H1 (cell line): ENCODE data around the gene COX17. TPM values are rescaled to one million over a fixed set of nuclear protein-coding genes. Genes with fewer than 3 reads are reported as not detected.

Experiments
- CTCF ChIA-PET: fragments of 300-600 bp; sonication (Branson Sonifier 250); formaldehyde crosslinking; loops from one replicate; lab custom pipeline; 2021; ENCODE audit not compliant: partially characterized antibody; lab: Charles Lee
- POLR2A ChIA-PET: fragments of 300-600 bp; sonication (Branson Sonifier 250); formaldehyde crosslinking; loops from one replicate; lab custom pipeline; 2021; ENCODE audit warnings: inconsistent platforms; ENCODE audit not compliant: partially characterized antibody; lab: Charles Lee
- DNase-seq, 2 experiments: peaks; one replicate each; pipeline versions ENCODE4 v3.0.0 to v3.0.0-alpha.2; 2010 to 2022; ENCODE audit warnings: low spot score in 2 of 2, low read depth in 1 of 2, mixed read lengths in 1 of 2
- FAIRE-seq: peaks from 2 replicates; lab custom pipeline; 2011; peaks lifted over from hg19 to GRCh38; lab: Jason Lieb, UNC
- H2AFZ ChIP-seq: 2 replicates; pipeline ENCODE4 v1.8.1; 2012; ENCODE audit warnings: low read length, inconsistent platforms
- H2AK5ac ChIP-seq: 2 replicates; pipeline ENCODE4 v1.6.1; 2013; ENCODE audit warnings: low read depth, low read length
- H2BK120ac ChIP-seq: replicated peaks from 2 replicates; pipeline ENCODE3; 2013; ENCODE audit warnings: low read depth, low read length, inconsistent platforms
- H2BK12ac ChIP-seq: 2 replicates; pipeline ENCODE4 v1.6.1; 2013; ENCODE audit warnings: low read depth, low read length
- H2BK15ac ChIP-seq: 2 replicates; pipeline ENCODE4 v1.6.1; 2013; ENCODE audit warnings: low read length
- H2BK20ac ChIP-seq: 2 replicates; pipeline ENCODE4 v1.6.1; 2013; ENCODE audit warnings: low read length
- H2BK5ac ChIP-seq: 2 replicates; pipeline ENCODE4 v1.6.1; 2013; ENCODE audit warnings: low read depth, low read length
- H3K14ac ChIP-seq: 2 replicates; pipeline ENCODE4 v1.6.1; 2013; ENCODE audit warnings: inconsistent platforms; ENCODE audit not compliant: insufficient read length
- H3K18ac ChIP-seq: 2 replicates; pipeline ENCODE4 v1.6.1; 2013; ENCODE audit warnings: low read length; ENCODE audit errors: extremely low read depth
- H3K23ac ChIP-seq: 2 replicates; pipeline ENCODE4 v1.6.1; 2013; ENCODE audit warnings: inconsistent platforms; ENCODE audit not compliant: insufficient read length
- H3K23me2 ChIP-seq: 2 replicates; pipeline ENCODE4 v1.6.1; 2013; ENCODE audit warnings: low read depth, low read length
- H3K27ac ChIP-seq: 2 replicates; pipeline ENCODE4 v1.6.1; 2011; ENCODE audit warnings: low read depth, low read length, inconsistent platforms
- H3K27me3 ChIP-seq, 4 experiments: replicated peaks in 1 of 4; 1 replicate in 1 of 4; 2 replicates in 3 of 4; pipeline versions ENCODE4 v1.6.1 to v1.8.1; 2011 to 2013; ENCODE audit warnings: low read length in 3 of 4, mild to moderate bottlenecking in 3 of 4, inconsistent platforms in 2 of 4, mixed read lengths in 2 of 4, moderate library complexity in 1 of 4; ENCODE audit not compliant: control insufficient read depth in 3 of 4, insufficient read depth in 3 of 4; ENCODE audit errors: extremely low read depth in 1 of 4
- H3K36me3 ChIP-seq, 4 experiments: 2 replicates each; pipeline versions ENCODE4 v1.6.1 to v1.8.1; 2011 to 2013; ENCODE audit warnings: mild to moderate bottlenecking in 4 of 4, low read length in 3 of 4, moderate library complexity in 2 of 4, control low read depth in 1 of 4, inconsistent platforms in 1 of 4; ENCODE audit not compliant: insufficient read depth in 4 of 4, control insufficient read depth in 2 of 4
- H3K4ac ChIP-seq: replicated peaks from 2 replicates; pipeline ENCODE3; 2013; ENCODE audit warnings: low read length, low read depth, mixed read lengths, inconsistent platforms; ENCODE audit not compliant: insufficient read length
- H3K4me1 ChIP-seq, 4 experiments: replicated peaks in 1 of 4; 1 replicate in 1 of 4; 2 replicates in 3 of 4; pipeline versions ENCODE4 v1.6.1 to v1.8.1; 2011 to 2013; ENCODE audit warnings: low read length in 3 of 4, inconsistent platforms in 2 of 4, mixed read lengths in 1 of 4; ENCODE audit not compliant: insufficient read depth in 4 of 4, control insufficient read depth in 3 of 4
- H3K4me2 ChIP-seq, 2 experiments: 2 replicates each; pipeline versions ENCODE4 v1.6.1 to v1.8.1; 2011 to 2013; ENCODE audit warnings: low read depth in 2 of 2, low read length in 2 of 2, control low read depth in 1 of 2, inconsistent platforms in 1 of 2, mild to moderate bottlenecking in 1 of 2; ENCODE audit not compliant: insufficient read depth in 1 of 2
- H3K4me3 ChIP-seq, 4 experiments: fragments of 200-600, 300-600 bp in 1 of 4; sonication (generic), shearing (Covaris generic), sonication (Bioruptor Twin) in 1 of 4; 2 replicates each; pipeline versions ENCODE4 v1.5.1 to v1.8.1; 2011 to 2016; ENCODE audit warnings: low read length in 4 of 4, low read depth in 3 of 4, control low read depth in 2 of 4, inconsistent platforms in 2 of 4, mild to moderate bottlenecking in 2 of 4, mixed read lengths in 1 of 4, moderate library complexity in 1 of 4; ENCODE audit not compliant: insufficient read depth in 2 of 4; ENCODE audit errors: extremely low read depth in 1 of 4
- H3K56ac ChIP-seq: replicated peaks from 2 replicates; pipeline ENCODE3; 2013; ENCODE audit warnings: low read depth, mild to moderate bottlenecking, mixed read lengths, low read length, inconsistent platforms; ENCODE audit not compliant: insufficient read length
- H3K79me1 ChIP-seq: 2 replicates; pipeline ENCODE4 v1.6.1; 2013; ENCODE audit warnings: low read depth, low read length, control low read depth
- H3K79me2 ChIP-seq, 2 experiments: 2 replicates each; pipeline versions ENCODE4 v1.6.1 to v1.8.1; 2012 to 2013; ENCODE audit warnings: low read length in 2 of 2, mild to moderate bottlenecking in 2 of 2, inconsistent platforms in 1 of 2; ENCODE audit not compliant: insufficient read depth in 2 of 2, control insufficient read depth in 1 of 2
- H3K9ac ChIP-seq, 4 experiments: replicated peaks in 1 of 4; 1 replicate in 1 of 4; 2 replicates in 3 of 4; pipeline versions ENCODE4 v1.6.1 to v1.8.1; 2011 to 2013; ENCODE audit warnings: low read depth in 3 of 4, low read length in 3 of 4, control low read depth in 2 of 4, mild to moderate bottlenecking in 2 of 4, moderate library complexity in 2 of 4, inconsistent platforms in 1 of 4; ENCODE audit errors: extremely low read depth in 1 of 4
- H3K9me3 ChIP-seq, 2 experiments: 2 replicates each; pipeline versions ENCODE4 v1.6.1 to v1.8.1; 2012 to 2013; ENCODE audit warnings: mild to moderate bottlenecking in 2 of 2, moderate library complexity in 2 of 2, control low read depth in 1 of 2, inconsistent platforms in 1 of 2, low read depth in 1 of 2, low read length in 1 of 2, mixed read lengths in 1 of 2; ENCODE audit not compliant: insufficient read depth in 2 of 2
- H4K20me1 ChIP-seq, 2 experiments: replicated peaks in 1 of 2; 2 replicates each; pipeline versions ENCODE3 to v1.8.1; 2011 to 2013; ENCODE audit warnings: inconsistent platforms in 2 of 2, low read length in 2 of 2, mild to moderate bottlenecking in 1 of 2; ENCODE audit not compliant: insufficient read depth in 2 of 2, control insufficient read depth in 1 of 2
- H4K5ac ChIP-seq: 2 replicates; pipeline ENCODE4 v1.6.1; 2013; ENCODE audit warnings: low read length, low read depth, mixed read lengths, inconsistent platforms; ENCODE audit not compliant: insufficient read length
- H4K8ac ChIP-seq: 2 replicates; pipeline ENCODE4 v1.8.0; 2013; ENCODE audit warnings: mild to moderate bottlenecking, moderate library complexity, low read length, inconsistent platforms; ENCODE audit not compliant: insufficient read depth; ENCODE audit errors: extremely low read depth
- H4K91ac ChIP-seq: replicated peaks from 2 replicates; pipeline ENCODE3; 2013; ENCODE audit warnings: low read length, mixed read lengths, inconsistent platforms; ENCODE audit not compliant: insufficient read length
- CBX8 ChIP-seq: fragments of 300-800, 300-1000 bp; sonication (generic); IDR thresholded peaks from 2 replicates; pipeline ENCODE4 v1.7.1; 2016; ENCODE audit warnings: low read depth, low read length, borderline replicate concordance
- FOSL1 ChIP-seq: IDR thresholded peaks from 2 replicates; pipeline ENCODE4 v1.6.1; 2011; ENCODE audit warnings: mild to moderate bottlenecking, low read depth, low read length, moderate library complexity; ENCODE audit not compliant: insufficient read depth
- GABPA ChIP-seq: IDR thresholded peaks from 2 replicates; pipeline ENCODE4 v1.6.1; 2011; ENCODE audit warnings: mild to moderate bottlenecking, low read length, moderate library complexity, borderline replicate concordance; ENCODE audit not compliant: insufficient read depth
- HDAC2 ChIP-seq, 2 experiments: fragments of 300-600 bp in 1 of 2; sonication (generic) in 1 of 2; IDR thresholded peaks; 2 replicates each; pipeline ENCODE4 v1.6.1; 2011 to 2012; ENCODE audit warnings: low read depth in 2 of 2, low read length in 2 of 2, mild to moderate bottlenecking in 2 of 2, moderate library complexity in 2 of 2, borderline replicate concordance in 1 of 2, inconsistent platforms in 1 of 2
- HDAC6 ChIP-seq: IDR thresholded peaks from one replicate; pipeline ENCODE4 v1.7.1; 2012; ENCODE audit warnings: low read depth, mild to moderate bottlenecking, inconsistent platforms, low read length, moderate library complexity
- JUND ChIP-seq: IDR thresholded peaks from 2 replicates; pipeline ENCODE4 v1.6.1; 2011; ENCODE audit warnings: mild to moderate bottlenecking, improper control_type of control experiment, low read length
- NANOG ChIP-seq: IDR thresholded peaks from 2 replicates; pipeline ENCODE4 v1.6.1; 2011; ENCODE audit warnings: low read length, low read depth, mild to moderate bottlenecking, inconsistent platforms; ENCODE audit not compliant: insufficient read depth, poor library complexity, severe bottlenecking
- NRF1 ChIP-seq: IDR thresholded peaks from 2 replicates; pipeline ENCODE4 v1.6.1; 2011; ENCODE audit warnings: mild to moderate bottlenecking, low read depth, low read length, improper control_type of control experiment
- POU5F1 ChIP-seq: IDR thresholded peaks from 2 replicates; pipeline ENCODE4 v1.6.1; 2011; ENCODE audit warnings: low read depth, mild to moderate bottlenecking, low read length, moderate library complexity
- SRF ChIP-seq: IDR thresholded peaks from 2 replicates; pipeline ENCODE4 v1.6.1; 2011; ENCODE audit warnings: mild to moderate bottlenecking, low read depth, low read length, moderate library complexity
- TAF1 ChIP-seq: IDR thresholded peaks from 2 replicates; pipeline ENCODE4 v1.6.1; 2011; ENCODE audit warnings: mild to moderate bottlenecking, low read depth, low read length
- TAF7 ChIP-seq: optimal IDR thresholded peaks from 2 replicates; pipeline ENCODE3; 2011; ENCODE audit warnings: low read depth, mild to moderate bottlenecking, inconsistent platforms, low read length, moderate library complexity, borderline replicate concordance
- YY1 ChIP-seq: IDR thresholded peaks from 2 replicates; pipeline ENCODE4 v1.6.1; 2011; ENCODE audit warnings: low read depth, mild to moderate bottlenecking, low read length
- WGBS, 2 experiments: shearing (Covaris generic) in 1 of 2; methylation state at CpG; one replicate each; pipeline versions ENCODE4 v1.1.6 to v1.1.7; 2013 to 2015; ENCODE audit warnings: low lambda C conversion rate in 2 of 2, mixed read lengths in 2 of 2, inconsistent platforms in 1 of 2, low coverage in 1 of 2, missing lambda C conversion rate in 1 of 2; ENCODE audit not compliant: insufficient replicate concordance in 2 of 2, insufficient coverage in 1 of 2, insufficient read length in 1 of 2; ENCODE audit errors: extremely low coverage in 1 of 2, missing lambda C conversion rate in 1 of 2; 5-methylcytosine and 5-hydroxymethylcytosine counted together
- polyA plus RNA-seq, 7 experiments: library from polyadenylated mRNA; depleted of rRNA in 3 of 7; stranded (reverse) in 5 of 7; unstranded in 2 of 7; fragments of >200 nt in 5 of 7; fragments of 200-250 nt in 2 of 7; gene quantifications; 1 replicate in 5 of 7; 2 replicates in 1 of 7; 4 replicates in 1 of 7; pipeline versions ENCODE4 v1.2.1 to v1.2.3, GENCODE V29; 2011 to 2013; ENCODE audit warnings: missing spikeins in 2 of 7, mixed read lengths in 2 of 7
- total RNA-seq: library from RNA; stranded (reverse); fragmentation: NEBNext Ultra II Directional; extraction: Animal tissue kit (Norgen Biotek cat#: 25700); gene quantifications from 2 replicates; pipeline ENCODE4 v1.2.1, GENCODE V29; 2021
- TF ChIP-seq, protein P1 (sequence below): IDR thresholded peaks from 2 replicates; pipeline ENCODE4 v1.6.1; 2012; ENCODE audit warnings: inconsistent platforms

COX17 gene
- total and polyA plus RNA-seq, 2 of the 8 experiments (the other 6 are each of a cell fraction or from before 2014, with no cell fraction given): 34.2 to 43.0 TPM

DNA sequence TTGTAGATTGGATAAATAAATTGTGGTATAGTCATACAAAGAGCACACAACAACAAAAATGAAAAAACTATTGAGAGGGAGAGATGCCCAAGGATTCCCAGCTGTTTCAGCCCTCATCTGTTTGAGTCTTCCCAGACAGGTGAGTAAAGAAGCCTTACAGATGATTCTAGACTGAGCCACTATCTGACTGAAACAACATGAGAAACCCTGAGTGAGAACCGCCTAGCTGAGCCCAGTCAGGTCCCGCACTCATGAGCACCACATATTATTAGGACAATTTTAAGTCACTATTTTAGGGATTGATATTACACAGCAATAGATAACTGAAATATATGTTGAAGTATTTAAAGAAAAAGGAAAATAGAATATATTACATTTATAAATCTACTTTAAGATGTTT is 35.8 kb downstream of the COX17 start:
- H2AFZ ChIP-seq: no peak overlapping the region
- H3K9me3 ChIP-seq: no peaks in the 10 kb centered on the region
- no peak overlapping the region for H2BK15ac ChIP-seq
- no peak overlapping the region for H4K91ac ChIP-seq
- H3K4me2 ChIP-seq: no peak overlapping the region
- no peaks in the 10 kb centered on the region for H3K4me1 ChIP-seq
- FAIRE-seq (no peak), DNase-seq (no peak)
- CTCF ChIA-PET: no interaction called here
- H4K5ac ChIP-seq: no peak overlapping the region
- H2BK120ac ChIP-seq: no peak overlapping the region
- H3K18ac ChIP-seq: no peak overlapping the region
- H3K79me2 ChIP-seq: no peaks in the 10 kb centered on the region
- WGBS, 2 experiments: 91% methylated on average over 2 of the region's 2 CpGs; no CpG with 5 or more reads in 1 of the 2 experiments
- H3K14ac ChIP-seq: no peak overlapping the region
- no peak overlapping the region for H3K27ac ChIP-seq
- H2BK20ac ChIP-seq: no peak overlapping the region
- POLR2A ChIA-PET: no interaction called here
- no peak overlapping the region for H2BK5ac ChIP-seq
- H3K9ac ChIP-seq: no peak overlapping the region
- H4K8ac ChIP-seq: no peak overlapping the region
- H4K20me1 ChIP-seq: no peaks in the 10 kb centered on the region
- H3K36me3 ChIP-seq: no peaks in the 10 kb centered on the region
- no peak overlapping the region for H3K56ac ChIP-seq
- H2AK5ac ChIP-seq: no peak overlapping the region
- H3K23me2 ChIP-seq: no peaks in the 10 kb centered on the region
- H3K79me1 ChIP-seq: no peaks in the 10 kb centered on the region
- no peak overlapping the region for H2BK12ac ChIP-seq
- no peaks in the 10 kb centered on the region for H3K27me3 ChIP-seq
- H3K4ac ChIP-seq: no peak overlapping the region
- H3K4me3 ChIP-seq: no peak overlapping the region
- no peak overlapping the region for H3K23ac ChIP-seq
- TF ChIP-seq NRF1 (no peak), TAF1 (no peak), FOSL1 (no peak), HDAC2 (IDR thresholded peaks at IDR 0.05; ENCODE audit: borderline replicate concordance in 1 of 2, low read depth in 2 of 2, low read length in 2 of 2) (no peak), JUND (no peak), POU5F1 (no peak), CBX8 (no peak), TAF7 (no peak), NANOG (no peak), SRF (no peak), HDAC6 (no peak), YY1 (no peak), GABPA (no peak)
- TF ChIP-seq, protein P1, sequence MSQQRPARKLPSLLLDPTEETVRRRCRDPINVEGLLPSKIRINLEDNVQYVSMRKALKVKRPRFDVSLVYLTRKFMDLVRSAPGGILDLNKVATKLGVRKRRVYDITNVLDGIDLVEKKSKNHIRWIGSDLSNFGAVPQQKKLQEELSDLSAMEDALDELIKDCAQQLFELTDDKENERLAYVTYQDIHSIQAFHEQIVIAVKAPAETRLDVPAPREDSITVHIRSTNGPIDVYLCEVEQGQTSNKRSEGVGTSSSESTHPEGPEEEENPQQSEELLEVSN: no peak
